M059J (cell line): ENCODE data around the gene TMEM135. TPM values are rescaled to one million over a fixed set of nuclear protein-coding genes. Genes with fewer than 3 reads are reported as not detected.

Experiments
- DNase-seq: peaks from one replicate; pipeline ENCODE4 v3.0.0-alpha.2; 2012; ENCODE audit warnings: low read depth
- total RNA-seq: library from RNA; depleted of rRNA; stranded (reverse); fragments of >200 nt; shearing (Covaris generic); gene quantifications from 2 replicates; pipeline ENCODE4 v1.2.3, GENCODE V29; 2014

TMEM135 gene
- total RNA-seq, 1 experiment from 2014 or later = 20.0 TPM

GRCh38 chr11:87300640-87301380 is 263.1 kb downstream of the TMEM135 start:
- peak; percentile 8 for DNase-seq

- no peak for DNase-seq
These were observed 264.2 kb downstream of the TMEM135 start for GRCh38 chr11:87301785-87302540.

GRCh38 chr11:87304412-87304811 is 266.7 kb downstream of the TMEM135 start:
- peak; percentile 7 for DNase-seq

GRCh38 chr11:87306262-87306851 is 268.6 kb downstream of the TMEM135 start:
- DNase-seq = no peak

GRCh38 chr11:87307101-87307500 is 269.4 kb downstream of the TMEM135 start:
- no peak for DNase-seq

GRCh38 chr11:87315229-87315628 is 277.5 kb downstream of the TMEM135 start:
- no peak for DNase-seq

GRCh38 chr11:87316491-87316890 is 278.8 kb downstream of the TMEM135 start:
- DNase-seq = no peak

- DNase-seq = no peak
These were observed 279.7 kb downstream of the TMEM135 start for GRCh38 chr11:87317441-87317840.

- no peak for DNase-seq
These were observed 282.4 kb downstream of the TMEM135 start for GRCh38 chr11:87320123-87320522.

GRCh38 chr11:87322568-87322967 is 284.8 kb downstream of the TMEM135 start:
- DNase-seq = no peak

GRCh38 chr11:87323899-87324298 is 286.2 kb downstream of the TMEM135 start:
- no peak for DNase-seq

- peak; percentile 20 for DNase-seq
These were observed 287.2 kb downstream of the TMEM135 start for GRCh38 chr11:87324817-87325489.

- DNase-seq = no peak
These were observed 287.7 kb downstream of the TMEM135 start for GRCh38 chr11:87325490-87325872.

GRCh38 chr11:87326594-87326993 is 288.9 kb downstream of the TMEM135 start:
- DNase-seq = no peak

- DNase-seq = no peak
These were observed 291.4 kb downstream of the TMEM135 start for GRCh38 chr11:87329172-87329571.

GRCh38 chr11:87330187-87330601 is 292.5 kb downstream of the TMEM135 start:
- no peak for DNase-seq

- no peak for DNase-seq
These were observed 293.5 kb downstream of the TMEM135 start for GRCh38 chr11:87331273-87331672.

- no peak for DNase-seq
These were observed 300.4 kb downstream of the TMEM135 start for GRCh38 chr11:87338046-87338639.

- no peak for DNase-seq
These were observed 301.7 kb downstream of the TMEM135 start for GRCh38 chr11:87339416-87339815.

- no peak for DNase-seq
These were observed 309.7 kb downstream of the TMEM135 start for GRCh38 chr11:87347441-87347840.

- no peak for DNase-seq
These were observed 310.1 kb downstream of the TMEM135 start for GRCh38 chr11:87347854-87348253.

GRCh38 chr11:87351676-87352075 is 313.9 kb downstream of the TMEM135 start:
- DNase-seq = no peak
